HepG2 (cell line): ENCODE data around the gene RSPH9. TPM values are rescaled to one million over a fixed set of nuclear protein-coding genes. Genes with fewer than 3 reads are reported as not detected.

Experiments
- EEA1 ChIP-seq: sonication (generic); formaldehyde crosslinking; IDR thresholded peaks from 2 replicates; pipeline ENCODE4 v1.5.1; 2020; ENCODE audit warnings: mild to moderate bottlenecking, missing genetic modification reagents, borderline replicate concordance
- IRF2 ChIP-seq: IDR thresholded peaks from 2 replicates; pipeline ENCODE4 v1.6.1; 2018; ENCODE audit warnings: missing genetic modification reagents, missing compliant biosample characterization
- IRX3 ChIP-seq: sonication (generic); formaldehyde crosslinking; IDR thresholded peaks from 2 replicates; pipeline ENCODE4 v1.8.1; 2023; ENCODE audit warnings: mild to moderate bottlenecking, low read depth, missing genetic modification reagents, borderline replicate concordance
- KLF6 ChIP-seq: IDR thresholded peaks from 2 replicates; pipeline ENCODE4 v1.8.0; 2016; ENCODE audit warnings: missing biosample characterization, missing genetic modification reagents
- MTA1 ChIP-seq: sonication (generic); formaldehyde crosslinking; IDR thresholded peaks from 2 replicates; pipeline ENCODE4 v1.4.0; 2020; ENCODE audit warnings: missing genetic modification reagents, mild to moderate bottlenecking, borderline replicate concordance
- NONO ChIP-seq, 2 experiments: fragments of 450-650 bp in 1 of 2; sonication (generic) in 1 of 2; formaldehyde crosslinking in 1 of 2; IDR thresholded peaks in 1 of 2; conservative IDR thresholded peaks in 1 of 2; 2 replicates each; pipeline versions ENCODE4 v1.6.1 to v1.8.0; 2017 to 2022; ENCODE audit warnings: mild to moderate bottlenecking in 1 of 2, missing genetic modification reagents in 1 of 2, moderate library complexity in 1 of 2
- PHF8 ChIP-seq: sonication (generic); formaldehyde crosslinking; IDR thresholded peaks from 2 replicates; pipeline ENCODE4 v1.5.0; 2020; ENCODE audit warnings: missing genetic modification reagents
- SMARCC2 ChIP-seq: fragments of 450-650 bp; IDR thresholded peaks from 2 replicates; pipeline ENCODE4 v1.6.1; 2017; ENCODE audit warnings: antibody characterized with exemption, mild to moderate bottlenecking
- SNAPC2 ChIP-seq: sonication (generic); formaldehyde crosslinking; IDR thresholded peaks from 2 replicates; pipeline ENCODE4 v1.8.1; 2022; ENCODE audit warnings: mild to moderate bottlenecking, missing genetic modification reagents
- SP2 ChIP-seq: sonication (generic); formaldehyde crosslinking; IDR thresholded peaks from 2 replicates; pipeline ENCODE4 v1.5.1; 2020; ENCODE audit warnings: mild to moderate bottlenecking, missing genetic modification reagents
- TEAD2 ChIP-seq: sonication (generic); formaldehyde crosslinking; IDR thresholded peaks from 2 replicates; pipeline ENCODE4 v1.9.0; 2021; ENCODE audit warnings: missing genetic modification reagents
- U2AF1 ChIP-seq: fragments of 200-400 bp; formaldehyde crosslinking; optimal IDR thresholded peaks from 2 replicates; pipeline ENCODE3; 2017; ENCODE audit warnings: mild to moderate bottlenecking, low read depth, low read length
- ZBTB8A ChIP-seq: sonication (generic); formaldehyde crosslinking; IDR thresholded peaks from 2 replicates; pipeline ENCODE4 v1.4.0; 2020; ENCODE audit warnings: mild to moderate bottlenecking, low read depth, missing genetic modification reagents, borderline replicate concordance
- ZFP1 ChIP-seq: IDR thresholded peaks from 2 replicates; pipeline ENCODE4 v1.6.1; 2016
- ZNF10 ChIP-seq: sonication (generic); formaldehyde crosslinking; IDR thresholded peaks from 2 replicates; pipeline ENCODE4 v1.4.0; 2020; ENCODE audit warnings: mild to moderate bottlenecking, low read depth, missing genetic modification reagents, borderline replicate concordance
- ZNF343 ChIP-seq: sonication (generic); formaldehyde crosslinking; IDR thresholded peaks from 2 replicates; pipeline ENCODE4 v1.4.0; 2020; ENCODE audit warnings: mild to moderate bottlenecking, missing genetic modification reagents
- ZNF350 ChIP-seq: sonication (generic); formaldehyde crosslinking; IDR thresholded peaks from 2 replicates; pipeline ENCODE4 v1.4.0; 2020; ENCODE audit warnings: mild to moderate bottlenecking, low read depth, missing genetic modification reagents, borderline replicate concordance
- ZNF44 ChIP-seq: sonication (generic); formaldehyde crosslinking; IDR thresholded peaks from 2 replicates; pipeline ENCODE4 v1.5.1; 2020; ENCODE audit warnings: mild to moderate bottlenecking, missing genetic modification reagents
- ZNF747 ChIP-seq: sonication (generic); formaldehyde crosslinking; IDR thresholded peaks from 2 replicates; pipeline ENCODE4 v1.8.1; 2023; ENCODE audit warnings: missing genetic modification reagents, mild to moderate bottlenecking, borderline replicate concordance
- ZNF773 ChIP-seq: sonication (generic); formaldehyde crosslinking; IDR thresholded peaks from 2 replicates; pipeline ENCODE4 v1.4.0; 2020; ENCODE audit warnings: missing genetic modification reagents, borderline replicate concordance
- ZNF776 ChIP-seq: sonication (generic); formaldehyde crosslinking; IDR thresholded peaks from 2 replicates; pipeline ENCODE4 v1.4.0; 2020; ENCODE audit warnings: mild to moderate bottlenecking, missing genetic modification reagents
- polyA plus RNA-seq, 8 experiments: library from polyadenylated mRNA; depleted of rRNA in 3 of 8; stranded (reverse) in 7 of 8; unstranded in 1 of 8; fragments of >200 nt; fragmentation: Illumina TruSeq in 4 of 8; extraction: Trizol in 4 of 8; gene quantifications; 2 replicates each; pipeline versions ENCODE4 v1.2.1 to v1.2.3, GENCODE V29; 2011 to 2016; ENCODE audit warnings: low read depth in 4 of 8, missing spikeins in 1 of 8, mixed read lengths in 1 of 8; ENCODE audit not compliant: insufficient read depth in 1 of 8
- total RNA-seq, 5 experiments: library from RNA; depleted of rRNA; stranded (reverse); fragments of >200 nt; fragmentation: Illumina TruSeq; extraction: Trizol; gene quantifications; 2 replicates each; pipeline ENCODE4 v1.2.3, GENCODE V29; 2016; ENCODE audit warnings: low read depth in 1 of 5
- TF ChIP-seq, protein P1 (sequence below): sonication (generic); formaldehyde crosslinking; IDR thresholded peaks from 2 replicates; pipeline ENCODE4 v1.8.1; 2023; ENCODE audit warnings: mild to moderate bottlenecking, missing genetic modification reagents
- TF ChIP-seq, protein P2 (sequence below): sonication (generic); formaldehyde crosslinking; IDR thresholded peaks from 2 replicates; pipeline ENCODE4 v1.4.0; 2020; ENCODE audit warnings: mild to moderate bottlenecking, low read depth, missing genetic modification reagents
- TF ChIP-seq, protein P3 (sequence below): sonication (generic); formaldehyde crosslinking; IDR thresholded peaks from 2 replicates; pipeline ENCODE4 v1.5.1; 2020; ENCODE audit warnings: mild to moderate bottlenecking, missing genetic modification reagents
- TF ChIP-seq, protein P4 (sequence below): sonication (generic); formaldehyde crosslinking; IDR thresholded peaks from 2 replicates; pipeline ENCODE4 v1.5.0; 2020; ENCODE audit warnings: missing genetic modification reagents

Gene RSPH9
- total and polyA plus RNA-seq, 2 of the 13 experiments (the other 11 are each of a cell fraction or from before 2014, with no cell fraction given), result 0.04 TPM; not detected in 1

DNA sequence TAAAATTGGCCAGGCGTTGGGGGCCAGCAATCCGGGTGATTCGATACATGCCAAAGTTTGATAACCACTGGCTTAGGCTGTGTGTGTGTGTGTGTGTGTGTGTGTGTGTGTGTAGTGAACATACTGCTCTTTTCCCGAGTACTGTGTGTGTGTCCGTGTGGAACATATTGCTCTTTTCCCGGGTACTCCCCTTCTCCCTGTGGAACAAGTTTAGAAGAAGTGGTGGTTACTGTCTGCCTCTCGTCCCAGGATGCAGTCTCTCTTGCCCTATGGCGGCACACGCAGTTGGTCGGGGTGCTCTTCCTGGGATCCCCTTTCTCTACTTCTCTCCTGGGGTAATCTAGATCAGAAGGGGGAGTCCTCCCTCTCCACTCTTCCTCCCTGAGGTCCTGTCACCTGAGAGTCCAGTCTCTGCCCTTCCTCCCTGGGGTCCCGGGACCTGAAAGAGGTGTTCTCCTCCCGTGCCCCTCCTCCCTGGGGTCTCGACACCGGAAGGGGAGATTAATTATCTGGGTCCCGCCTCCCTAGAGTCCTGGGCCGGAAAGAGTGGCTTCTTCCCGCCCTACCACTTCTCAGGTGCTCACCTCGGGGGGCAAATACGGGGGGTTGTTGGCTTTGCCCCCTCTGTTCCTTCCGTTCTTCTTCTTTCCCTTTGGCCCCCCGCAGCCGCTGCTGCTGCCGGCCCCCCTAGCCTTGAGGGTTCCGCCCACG lies 16.3 kb upstream of the RSPH9 start (continued):
- no peak for TF ChIP-seq SMARCC2
- TF ChIP-seq, protein P1, sequence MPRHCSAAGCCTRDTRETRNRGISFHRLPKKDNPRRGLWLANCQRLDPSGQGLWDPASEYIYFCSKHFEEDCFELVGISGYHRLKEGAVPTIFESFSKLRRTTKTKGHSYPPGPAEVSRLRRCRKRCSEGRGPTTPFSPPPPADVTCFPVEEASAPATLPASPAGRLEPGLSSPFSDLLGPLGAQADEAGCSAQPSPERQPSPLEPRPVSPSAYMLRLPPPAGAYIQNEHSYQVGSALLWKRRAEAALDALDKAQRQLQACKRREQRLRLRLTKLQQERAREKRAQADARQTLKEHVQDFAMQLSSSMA (CRISPR knock-in tag), result no peak
- no peak for TF ChIP-seq ZNF747
- TF ChIP-seq ZNF350 (CRISPR knock-in tag), result no peak
- peak; percentile 54; the same call in 1 of the 2 replicates for TF ChIP-seq SNAPC2
- no peak for TF ChIP-seq ZBTB8A
- no peak for TF ChIP-seq NONO (IDR thresholded peaks at IDR 0.05)
- peak; percentile 4; the same call in 1 of the 2 replicates for TF ChIP-seq NONO (CRISPR knock-in tag; conservative IDR thresholded peaks at IDR 0.05)
- TF ChIP-seq MTA1 (CRISPR knock-in tag), result no peak
- TF ChIP-seq ZNF773 (CRISPR knock-in tag), result no peak
- TF ChIP-seq, protein P2, sequence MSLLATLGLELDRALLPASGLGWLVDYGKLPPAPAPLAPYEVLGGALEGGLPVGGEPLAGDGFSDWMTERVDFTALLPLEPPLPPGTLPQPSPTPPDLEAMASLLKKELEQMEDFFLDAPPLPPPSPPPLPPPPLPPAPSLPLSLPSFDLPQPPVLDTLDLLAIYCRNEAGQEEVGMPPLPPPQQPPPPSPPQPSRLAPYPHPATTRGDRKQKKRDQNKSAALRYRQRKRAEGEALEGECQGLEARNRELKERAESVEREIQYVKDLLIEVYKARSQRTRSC (CRISPR knock-in tag), result no peak
- TF ChIP-seq EEA1 (CRISPR knock-in tag), result peak; percentile 70; the same call in 1 of the 2 replicates
- no peak for TF ChIP-seq ZNF10
- TF ChIP-seq ZNF44 (CRISPR knock-in tag), result no peak
- no peak for TF ChIP-seq ZFP1 (CRISPR knock-in tag)
- no peak for TF ChIP-seq PHF8 (CRISPR knock-in tag)
- 0 out of 2 replicates have a peak, but pooled peaks have one; percentile 25 for TF ChIP-seq ZNF343 (CRISPR knock-in tag)
- TF ChIP-seq TEAD2 (CRISPR knock-in tag), result no peak
- TF ChIP-seq IRF2 (CRISPR knock-in tag), result no peak
- TF ChIP-seq, protein P3, sequence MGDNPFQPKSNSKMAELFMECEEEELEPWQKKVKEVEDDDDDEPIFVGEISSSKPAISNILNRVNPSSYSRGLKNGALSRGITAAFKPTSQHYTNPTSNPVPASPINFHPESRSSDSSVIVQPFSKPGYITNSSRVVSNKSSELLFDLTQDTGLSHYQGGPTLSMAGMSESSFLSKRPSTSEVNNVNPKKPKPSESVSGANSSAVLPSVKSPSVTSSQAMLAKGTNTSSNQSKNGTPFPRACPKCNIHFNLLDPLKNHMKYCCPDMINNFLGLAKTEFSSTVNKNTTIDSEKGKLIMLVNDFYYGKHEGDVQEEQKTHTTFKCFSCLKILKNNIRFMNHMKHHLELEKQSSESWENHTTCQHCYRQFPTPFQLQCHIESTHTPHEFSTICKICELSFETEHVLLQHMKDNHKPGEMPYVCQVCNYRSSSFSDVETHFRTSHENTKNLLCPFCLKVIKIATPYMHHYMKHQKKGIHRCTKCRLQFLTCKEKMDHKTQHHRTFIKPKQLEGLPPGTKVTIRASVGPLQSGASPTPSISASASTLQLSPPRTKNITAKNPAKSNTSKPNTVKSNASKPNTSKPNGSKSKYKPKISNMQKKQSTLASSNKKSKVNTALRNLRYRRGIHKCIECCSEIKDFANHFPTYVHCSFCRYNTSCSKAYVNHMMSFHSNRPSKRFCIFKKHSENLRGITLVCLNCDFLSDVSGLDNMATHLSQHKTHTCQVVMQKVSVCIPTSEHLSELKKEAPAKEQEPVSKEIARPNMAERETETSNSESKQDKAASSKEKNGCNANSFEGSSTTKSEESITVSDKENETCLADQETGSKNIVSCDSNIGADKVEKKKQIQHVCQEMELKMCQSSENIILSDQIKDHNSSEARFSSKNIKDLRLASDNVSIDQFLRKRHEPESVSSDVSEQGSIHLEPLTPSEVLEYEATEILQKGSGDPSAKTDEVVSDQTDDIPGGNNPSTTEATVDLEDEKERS (CRISPR knock-in tag), result no peak
- TF ChIP-seq IRX3 (CRISPR knock-in tag), result 0 out of 2 replicates have a peak, but pooled peaks have one; percentile 27
- TF ChIP-seq, protein P4, sequence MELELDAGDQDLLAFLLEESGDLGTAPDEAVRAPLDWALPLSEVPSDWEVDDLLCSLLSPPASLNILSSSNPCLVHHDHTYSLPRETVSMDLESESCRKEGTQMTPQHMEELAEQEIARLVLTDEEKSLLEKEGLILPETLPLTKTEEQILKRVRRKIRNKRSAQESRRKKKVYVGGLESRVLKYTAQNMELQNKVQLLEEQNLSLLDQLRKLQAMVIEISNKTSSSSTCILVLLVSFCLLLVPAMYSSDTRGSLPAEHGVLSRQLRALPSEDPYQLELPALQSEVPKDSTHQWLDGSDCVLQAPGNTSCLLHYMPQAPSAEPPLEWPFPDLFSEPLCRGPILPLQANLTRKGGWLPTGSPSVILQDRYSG, result no peak
- no peak; the same call in 1 of the 2 replicates for TF ChIP-seq ZNF776 (CRISPR knock-in tag)
- TF ChIP-seq U2AF1, result no peak
- TF ChIP-seq SP2 (CRISPR knock-in tag), result peak; percentile 18
- TF ChIP-seq KLF6 (CRISPR knock-in tag), result 0 out of 2 replicates have a peak, but pooled peaks have one; percentile 18
